ENCODE results near the gene CEP55.

Gene CEP55

GRCh38 chr10:93567277-93568104 is 71.1 kb downstream of the CEP55 start:
- DNase-seq = no peak

GRCh38 chr10:93568105-93568390 is 71.6 kb downstream of the CEP55 start:
- DNase-seq = no peak

GRCh38 chr10:93570383-93570782 is 74.0 kb downstream of the CEP55 start:
- no peak for DNase-seq

- DNase-seq = no peak
Measured at GRCh38 chr10:93572606-93573005, 76.2 kb downstream of the CEP55 start.

GRCh38 chr10:93573051-93573909 is 76.9 kb downstream of the CEP55 start:
- DNase-seq = no peak

GRCh38 chr10:93573924-93574323 is 77.5 kb downstream of the CEP55 start:
- no peak for DNase-seq

GRCh38 chr10:93576888-93577287 is 80.5 kb downstream of the CEP55 start:
- no peak for DNase-seq

GRCh38 chr10:93577565-93577964 is 81.2 kb downstream of the CEP55 start:
- no peak for DNase-seq
